HepG2 (cell line): ENCODE data around the gene SLC39A2. TPM values are rescaled to one million over a fixed set of nuclear protein-coding genes. Genes with fewer than 3 reads are reported as not detected.

Source experiments
- EHMT2 ChIP-seq: fragments of 200-600 bp; sonication (generic); IDR thresholded peaks from 2 replicates; pipeline ENCODE4 v1.7.0; 2017; ENCODE audit warnings: antibody characterized with exemption, low read depth, low read length, borderline replicate concordance
- GATA4 ChIP-seq: sonication (generic); IDR thresholded peaks from 2 replicates; pipeline ENCODE4 v1.6.1; 2016; ENCODE audit warnings: antibody characterized with exemption, low read depth, borderline replicate concordance
- HNRNPLL ChIP-seq: fragments of 200-400 bp; formaldehyde crosslinking; IDR thresholded peaks from 2 replicates; pipeline ENCODE4 v1.6.1; 2017; ENCODE audit warnings: mild to moderate bottlenecking, low read depth, low read length; ENCODE audit not compliant: poor library complexity, severe bottlenecking
- MED8 ChIP-seq: sonication (generic); formaldehyde crosslinking; IDR thresholded peaks from 2 replicates; pipeline ENCODE4 v1.8.1; 2023; ENCODE audit warnings: mild to moderate bottlenecking, missing genetic modification reagents; ENCODE audit not compliant: insufficient replicate concordance
- MEIS1 ChIP-seq: sonication (generic); formaldehyde crosslinking; IDR thresholded peaks from 2 replicates; pipeline ENCODE4 v1.9.0; 2021; ENCODE audit warnings: mild to moderate bottlenecking, missing genetic modification reagents, moderate library complexity, borderline replicate concordance
- PAWR ChIP-seq: sonication (generic); formaldehyde crosslinking; IDR thresholded peaks from 2 replicates; pipeline ENCODE4 v1.4.0; 2020; ENCODE audit warnings: missing genetic modification reagents, mild to moderate bottlenecking, borderline replicate concordance
- PRDM10 ChIP-seq: sonication (generic); formaldehyde crosslinking; IDR thresholded peaks from 2 replicates; pipeline ENCODE4 v1.4.0; 2020; ENCODE audit warnings: low read depth, missing genetic modification reagents
- SP140L ChIP-seq: sonication (generic); formaldehyde crosslinking; IDR thresholded peaks from 2 replicates; pipeline ENCODE4 v1.4.0; 2020; ENCODE audit warnings: missing genetic modification reagents, borderline replicate concordance
- ZBTB1 ChIP-seq: sonication (generic); formaldehyde crosslinking; IDR thresholded peaks from 2 replicates; pipeline ENCODE4 v1.4.0; 2020; ENCODE audit warnings: missing genetic modification reagents, borderline replicate concordance
- ZNF10 ChIP-seq: sonication (generic); formaldehyde crosslinking; IDR thresholded peaks from 2 replicates; pipeline ENCODE4 v1.4.0; 2020; ENCODE audit warnings: mild to moderate bottlenecking, low read depth, missing genetic modification reagents, borderline replicate concordance
- ZNF124 ChIP-seq: sonication (generic); formaldehyde crosslinking; IDR thresholded peaks from 2 replicates; pipeline ENCODE4 v1.4.0; 2020; ENCODE audit warnings: missing genetic modification reagents
- ZNF350 ChIP-seq: sonication (generic); formaldehyde crosslinking; IDR thresholded peaks from 2 replicates; pipeline ENCODE4 v1.4.0; 2020; ENCODE audit warnings: mild to moderate bottlenecking, low read depth, missing genetic modification reagents, borderline replicate concordance
- ZNF567 ChIP-seq: sonication (generic); formaldehyde crosslinking; IDR thresholded peaks from 2 replicates; pipeline ENCODE4 v1.8.1; 2023; ENCODE audit warnings: mild to moderate bottlenecking, missing genetic modification reagents, borderline replicate concordance
- ZNF713 ChIP-seq: sonication (generic); formaldehyde crosslinking; IDR thresholded peaks from 2 replicates; pipeline ENCODE4 v1.4.0; 2020; ENCODE audit warnings: mild to moderate bottlenecking, missing genetic modification reagents
- ZNF784 ChIP-seq: sonication (generic); formaldehyde crosslinking; IDR thresholded peaks from 2 replicates; pipeline ENCODE4 v1.5.1; 2020; ENCODE audit warnings: missing genetic modification reagents, mild to moderate bottlenecking, borderline replicate concordance
- polyA plus RNA-seq, 8 experiments: library from polyadenylated mRNA; depleted of rRNA in 3 of 8; stranded (reverse) in 7 of 8; unstranded in 1 of 8; fragments of >200 nt; fragmentation: Illumina TruSeq in 4 of 8; extraction: Trizol in 4 of 8; gene quantifications; 2 replicates each; pipeline versions ENCODE4 v1.2.1 to v1.2.3, GENCODE V29; 2011 to 2016; ENCODE audit warnings: low read depth in 4 of 8, missing spikeins in 1 of 8, mixed read lengths in 1 of 8; ENCODE audit not compliant: insufficient read depth in 1 of 8
- total RNA-seq, 5 experiments: library from RNA; depleted of rRNA; stranded (reverse); fragments of >200 nt; fragmentation: Illumina TruSeq; extraction: Trizol; gene quantifications; 2 replicates each; pipeline ENCODE4 v1.2.3, GENCODE V29; 2016; ENCODE audit warnings: low read depth in 1 of 5
- TF ChIP-seq, protein P1 (sequence below): sonication (generic); formaldehyde crosslinking; IDR thresholded peaks from 2 replicates; pipeline ENCODE4 v1.5.1; 2020; ENCODE audit warnings: missing genetic modification reagents, mild to moderate bottlenecking, borderline replicate concordance
- TF ChIP-seq, protein P2 (sequence below): sonication (generic); formaldehyde crosslinking; IDR thresholded peaks from 2 replicates; pipeline ENCODE4 v1.5.1; 2020; ENCODE audit warnings: mild to moderate bottlenecking, moderate library complexity, missing genetic modification reagents

Gene SLC39A2
- total and polyA plus RNA-seq, 2 of the 13 experiments (the other 11 are each of a cell fraction or from before 2014, with no cell fraction given) = 0.08 to 0.11 TPM

DNA sequence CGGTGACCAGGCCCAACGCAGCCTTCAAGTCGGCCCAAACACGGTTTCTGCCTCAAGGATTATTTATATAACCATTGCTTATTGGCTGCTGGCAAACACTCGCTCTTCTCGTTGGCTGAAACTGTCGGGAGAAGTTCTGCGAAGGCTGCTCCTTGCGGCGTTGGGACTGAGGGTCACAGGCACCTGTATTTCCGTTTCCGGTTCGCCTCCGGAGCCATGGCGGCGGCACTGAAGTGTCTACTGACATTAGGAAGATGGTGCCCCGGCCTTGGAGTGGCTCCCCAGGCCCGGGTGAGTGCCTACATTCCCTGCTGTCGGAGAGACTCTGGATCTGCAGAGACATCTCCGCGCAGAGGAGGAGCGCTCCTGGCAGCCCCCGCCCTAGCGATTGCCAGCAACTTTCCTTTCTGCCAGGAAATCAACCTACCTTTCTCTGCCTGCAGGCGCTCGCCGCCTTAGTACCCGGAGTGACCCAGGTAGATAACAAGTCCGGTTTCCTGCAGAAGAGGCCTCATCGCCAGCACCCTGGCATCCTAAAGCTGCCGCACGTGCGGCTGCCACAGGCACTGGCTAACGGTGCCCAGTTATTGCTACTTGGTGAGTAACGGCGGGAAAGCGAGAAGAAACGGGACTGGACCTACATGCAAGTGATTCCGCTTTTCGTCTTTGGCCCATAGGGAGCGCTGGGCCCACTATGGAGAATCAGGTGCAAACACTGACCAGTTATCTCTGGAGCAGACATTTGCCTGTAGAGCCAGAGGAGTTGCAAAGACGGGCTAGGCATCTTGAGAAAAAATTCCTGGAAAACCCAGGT is 9.1 kb upstream of the SLC39A2 start, which contains the start of gene METTL17 (continued):
- TF ChIP-seq PRDM10 (CRISPR knock-in tag) (peak; percentile 62; the same call in 1 of the 2 replicates), ZNF713 (CRISPR knock-in tag) (0 out of 2 replicates have a peak, but pooled peaks have one; percentile 23), HNRNPLL (peak; percentile 30), SP140L (CRISPR knock-in tag) (peak; percentile 24; the same call in 1 of the 2 replicates), ZNF10 (CRISPR knock-in tag) (no peak), ZNF350 (CRISPR knock-in tag) (peak; percentile 86), ZNF567 (peak; percentile 78; the same call in 1 of the 2 replicates), MEIS1 (no peak), PAWR (no peak), EHMT2 (peak; percentile 96), ZNF784 (CRISPR knock-in tag) (peak; percentile 86; the same call in 1 of the 2 replicates), ZNF124 (peak; percentile 64; the same call in 1 of the 2 replicates), GATA4 (no peak; the same call in 1 of the 2 replicates), MED8 (CRISPR knock-in tag) (peak; percentile 12), ZBTB1 (CRISPR knock-in tag) (no peak)
- TF ChIP-seq, protein P1, sequence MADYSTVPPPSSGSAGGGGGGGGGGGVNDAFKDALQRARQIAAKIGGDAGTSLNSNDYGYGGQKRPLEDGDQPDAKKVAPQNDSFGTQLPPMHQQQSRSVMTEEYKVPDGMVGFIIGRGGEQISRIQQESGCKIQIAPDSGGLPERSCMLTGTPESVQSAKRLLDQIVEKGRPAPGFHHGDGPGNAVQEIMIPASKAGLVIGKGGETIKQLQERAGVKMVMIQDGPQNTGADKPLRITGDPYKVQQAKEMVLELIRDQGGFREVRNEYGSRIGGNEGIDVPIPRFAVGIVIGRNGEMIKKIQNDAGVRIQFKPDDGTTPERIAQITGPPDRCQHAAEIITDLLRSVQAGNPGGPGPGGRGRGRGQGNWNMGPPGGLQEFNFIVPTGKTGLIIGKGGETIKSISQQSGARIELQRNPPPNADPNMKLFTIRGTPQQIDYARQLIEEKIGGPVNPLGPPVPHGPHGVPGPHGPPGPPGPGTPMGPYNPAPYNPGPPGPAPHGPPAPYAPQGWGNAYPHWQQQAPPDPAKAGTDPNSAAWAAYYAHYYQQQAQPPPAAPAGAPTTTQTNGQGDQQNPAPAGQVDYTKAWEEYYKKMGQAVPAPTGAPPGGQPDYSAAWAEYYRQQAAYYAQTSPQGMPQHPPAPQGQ (CRISPR knock-in tag) = no peak
- TF ChIP-seq, protein P2, sequence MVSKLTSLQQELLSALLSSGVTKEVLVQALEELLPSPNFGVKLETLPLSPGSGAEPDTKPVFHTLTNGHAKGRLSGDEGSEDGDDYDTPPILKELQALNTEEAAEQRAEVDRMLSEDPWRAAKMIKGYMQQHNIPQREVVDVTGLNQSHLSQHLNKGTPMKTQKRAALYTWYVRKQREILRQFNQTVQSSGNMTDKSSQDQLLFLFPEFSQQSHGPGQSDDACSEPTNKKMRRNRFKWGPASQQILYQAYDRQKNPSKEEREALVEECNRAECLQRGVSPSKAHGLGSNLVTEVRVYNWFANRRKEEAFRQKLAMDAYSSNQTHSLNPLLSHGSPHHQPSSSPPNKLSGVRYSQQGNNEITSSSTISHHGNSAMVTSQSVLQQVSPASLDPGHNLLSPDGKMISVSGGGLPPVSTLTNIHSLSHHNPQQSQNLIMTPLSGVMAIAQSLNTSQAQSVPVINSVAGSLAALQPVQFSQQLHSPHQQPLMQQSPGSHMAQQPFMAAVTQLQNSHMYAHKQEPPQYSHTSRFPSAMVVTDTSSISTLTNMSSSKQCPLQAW (CRISPR knock-in tag) = peak; percentile 81
